Activated CD8-positive, alpha-beta memory T cell treated with anti-CD3 and anti-CD28 coated beads, Interleukin-2, amount 50 U/mL, for 24 hours (primary cell): ENCODE measurements around the gene STAB1.
A peak's percentile ranks its signal among the peaks of the same experiment; 100 is the strongest.

Experiments used
- DNase-seq: peaks from one replicate; pipeline ENCODE4 v3.0.0-alpha.2; 2020; ENCODE audit errors: extremely low read depth

Gene STAB1

DNA sequence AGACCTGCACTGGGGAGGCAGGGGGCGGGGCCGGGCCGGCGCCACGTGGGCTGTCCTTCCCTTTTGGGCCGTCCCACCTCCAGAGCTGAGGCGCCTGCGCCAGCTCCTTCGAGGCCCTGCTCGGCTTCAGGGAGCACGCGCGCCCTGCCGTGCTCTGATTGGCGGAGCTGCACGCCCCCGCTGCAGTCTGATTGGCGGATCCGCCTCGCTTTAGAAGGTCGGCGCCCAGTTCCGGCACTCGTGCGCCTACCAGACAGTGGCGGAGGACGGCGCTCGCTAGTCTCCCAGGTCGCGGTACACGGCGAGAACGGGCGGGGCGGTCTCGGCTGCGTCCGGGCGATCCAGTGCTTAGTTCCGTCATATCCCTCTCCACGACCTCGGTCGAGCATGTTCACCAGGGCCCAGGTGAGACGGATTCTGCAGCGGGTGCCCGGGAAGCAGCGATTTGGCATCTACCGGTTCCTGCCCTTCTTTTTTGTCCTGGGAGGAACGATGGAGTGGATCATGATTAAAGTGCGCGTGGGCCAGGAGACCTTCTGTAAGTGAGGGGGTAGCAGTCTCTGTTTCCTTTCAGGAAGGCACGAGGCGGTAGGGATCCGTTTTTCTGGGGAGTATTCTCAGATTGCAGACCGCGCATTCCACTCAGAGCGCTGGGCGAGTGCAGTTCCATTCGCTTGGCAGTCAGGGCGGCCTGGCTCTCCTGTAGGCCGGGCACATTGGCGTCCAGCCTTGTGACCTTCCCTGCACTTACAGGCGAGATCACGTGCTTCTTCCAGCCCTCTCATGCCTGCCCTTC, 41.4 kb downstream of the STAB1 start, which contains the start of gene UQCC5:
UQCC5 (plus strand) TSS at position 237 of the 796 bp plus-strand sequence; CDS start at position 388, 151 bp downstream.
- peak; percentile 94 for DNase-seq

- DNase-seq = no peak
These were observed 42.1 kb downstream of the STAB1 start for GRCh38 chr3:52537165-52537620.

GRCh38 chr3:52537726-52538421, 42.7 kb downstream of the STAB1 start:
- DNase-seq = no peak

DNA sequence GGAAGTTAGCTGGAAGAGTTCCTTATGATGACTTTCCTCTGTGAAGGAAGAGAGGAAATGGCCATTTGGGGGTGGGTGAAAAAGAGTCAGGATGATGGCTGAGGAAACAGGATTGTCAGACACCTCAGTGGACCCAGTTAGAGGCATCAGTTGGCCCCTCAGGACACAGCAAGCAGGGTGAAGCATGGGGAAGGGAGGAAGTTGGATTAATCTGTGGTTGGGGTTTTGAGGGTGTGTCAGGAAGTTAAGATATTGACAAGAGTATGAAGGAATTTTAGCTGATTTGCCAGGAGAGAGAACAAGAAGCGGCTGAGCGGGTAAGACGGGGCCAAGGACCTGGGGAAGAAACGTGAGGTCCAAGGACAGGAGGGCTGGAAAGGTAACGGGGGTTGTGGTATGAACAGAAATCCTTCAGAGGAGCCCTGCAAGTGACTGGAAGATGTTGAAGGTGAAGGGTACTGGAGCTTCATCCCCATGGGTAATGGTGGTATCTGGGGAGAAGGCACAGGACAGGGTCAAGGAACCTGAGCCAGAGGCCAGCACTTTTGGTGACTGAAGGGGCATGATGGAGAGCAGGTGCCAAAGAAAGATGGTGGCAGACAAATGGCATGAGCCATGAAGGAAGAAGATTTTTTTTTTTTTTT, 44.0 kb downstream of the STAB1 start:
- DNase-seq = no peak

DNA sequence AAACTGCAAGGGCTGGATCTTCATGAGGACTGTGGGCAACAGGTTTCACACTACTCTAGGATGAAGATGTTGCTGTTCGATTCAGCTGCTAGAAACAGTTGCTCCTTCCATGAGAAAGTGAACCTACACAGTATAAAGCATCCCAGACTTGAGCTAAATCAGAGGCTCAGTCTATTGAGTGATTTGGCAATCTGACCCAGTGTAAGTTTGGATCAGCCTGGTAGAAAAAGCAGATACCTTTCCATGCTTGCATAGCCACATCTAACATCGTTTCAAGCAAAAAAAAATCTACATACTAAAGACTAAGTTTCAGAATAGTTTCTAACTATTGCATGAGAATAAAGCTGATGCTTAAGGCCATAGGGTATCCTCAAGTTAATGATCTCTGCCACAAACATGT, 45.9 kb downstream of the STAB1 start:
- no peak for DNase-seq

GRCh38 chr3:52544937-52545336, 49.8 kb downstream of the STAB1 start:
- DNase-seq = no peak

DNA sequence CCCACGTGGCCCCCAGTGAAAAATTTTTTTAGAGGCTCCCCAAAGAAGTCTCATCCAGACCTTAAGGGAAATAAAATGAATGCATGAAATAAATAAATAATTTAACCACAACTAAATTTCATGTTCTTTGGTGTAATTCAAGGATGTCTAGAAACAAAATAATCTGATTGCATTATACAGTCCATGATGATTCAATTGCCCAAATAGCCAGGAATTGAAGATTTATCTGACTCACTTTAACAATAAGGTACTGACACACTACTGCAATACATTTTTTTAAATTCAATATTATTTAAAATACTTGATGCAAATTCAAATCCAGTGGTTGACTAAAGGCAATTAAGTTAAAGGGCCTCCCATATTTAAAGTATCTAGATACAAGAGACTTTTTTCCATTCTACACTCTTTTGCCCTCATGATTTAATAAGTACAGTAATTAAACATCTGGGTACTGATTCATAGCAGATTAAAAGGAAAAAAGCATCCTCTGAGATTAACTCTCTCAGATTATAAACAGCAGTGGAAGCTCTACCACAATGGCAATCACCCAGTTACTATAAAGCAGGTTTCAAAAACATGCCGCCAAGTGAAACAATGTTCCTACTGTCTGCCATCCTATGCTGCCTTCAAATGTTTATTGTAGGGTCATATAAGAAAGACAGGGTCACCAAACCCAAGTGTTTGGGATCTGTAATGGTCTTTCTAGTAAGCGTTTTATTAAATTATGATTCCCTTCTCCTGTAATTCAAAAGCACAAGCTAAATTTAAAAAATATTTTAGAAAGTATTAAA, 51.2 kb downstream of the STAB1 start:
- no peak for DNase-seq

GRCh38 chr3:52547143-52547542, 52.0 kb downstream of the STAB1 start:
- DNase-seq = no peak

GRCh38 chr3:52551118-52551517, 56.0 kb downstream of the STAB1 start:
- no peak for DNase-seq

GRCh38 chr3:52552089-52552488, 57.0 kb downstream of the STAB1 start:
- DNase-seq = no peak

- no peak for DNase-seq
These were observed 59.1 kb downstream of the STAB1 start for GRCh38 chr3:52554026-52554755.

GRCh38 chr3:52555056-52555455, 59.9 kb downstream of the STAB1 start:
- DNase-seq = no peak

GRCh38 chr3:52557011-52557960, 62.1 kb downstream of the STAB1 start:
- no peak for DNase-seq

DNA sequence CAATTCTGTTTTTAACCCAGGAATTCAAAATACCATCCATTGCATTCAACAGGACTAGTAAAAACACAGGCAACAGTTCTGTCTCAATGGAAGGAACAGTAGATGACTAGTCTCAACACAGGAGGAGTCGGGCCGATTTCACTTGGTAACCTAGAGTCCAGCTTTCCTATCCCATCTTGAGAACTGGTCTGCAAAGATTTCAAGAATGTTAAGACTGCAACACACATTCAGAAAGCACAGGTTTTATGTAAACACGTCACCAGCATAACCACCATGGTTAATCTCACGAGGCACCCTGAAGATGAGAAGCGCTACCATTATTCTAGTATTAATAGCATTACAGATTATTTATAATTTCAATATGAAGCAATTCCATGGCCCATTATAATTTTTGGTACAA, 63.3 kb downstream of the STAB1 start:
- no peak for DNase-seq

- no peak for DNase-seq
These were observed 66.0 kb downstream of the STAB1 start for GRCh38 chr3:52561028-52561747.

DNA sequence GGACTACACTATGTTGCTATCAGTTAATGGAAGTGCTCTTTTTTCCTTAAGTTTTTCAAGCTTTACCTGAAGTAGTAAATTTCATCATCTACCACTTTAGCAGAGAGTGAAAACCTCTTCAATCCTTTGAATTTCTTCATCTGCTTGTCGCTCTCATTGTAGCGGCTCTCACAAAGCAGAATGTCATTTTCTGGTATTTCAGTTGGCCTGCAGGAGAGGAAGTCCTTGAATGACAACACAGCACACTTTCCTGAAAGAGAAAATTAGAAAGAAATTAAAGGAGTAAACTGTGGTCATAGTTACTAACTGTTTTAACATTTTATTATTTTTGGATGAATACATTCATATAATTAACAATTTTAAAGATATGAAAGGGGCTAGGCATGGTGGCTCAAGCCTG, 68.8 kb downstream of the STAB1 start:
- no peak for DNase-seq

- DNase-seq = no peak
These were observed 72.9 kb downstream of the STAB1 start for GRCh38 chr3:52568069-52568468.

GRCh38 chr3:52570076-52570475, 74.9 kb downstream of the STAB1 start:
- no peak for DNase-seq

GRCh38 chr3:52572221-52572620, 77.1 kb downstream of the STAB1 start:
- DNase-seq = no peak
